ENCODE measurements around the gene ADSS1.

The ADSS1 gene

GRCh38 chr14:104723651-104724406, at the start of gene ADSS1:
Gene ADSS1 (plus strand): TSS chr14:104724229. CDS start chr14:104724271, 42 bp downstream.
- peak in 1 of 2 experiments; percentile 64 for DNase-seq

- no peak for DNase-seq
Observed at GRCh38 chr14:104675447-104675846, 48.6 kb upstream of the ADSS1 start.

- no peak for DNase-seq
Observed at GRCh38 chr14:104676130-104676693, 47.8 kb upstream of the ADSS1 start.

DNA sequence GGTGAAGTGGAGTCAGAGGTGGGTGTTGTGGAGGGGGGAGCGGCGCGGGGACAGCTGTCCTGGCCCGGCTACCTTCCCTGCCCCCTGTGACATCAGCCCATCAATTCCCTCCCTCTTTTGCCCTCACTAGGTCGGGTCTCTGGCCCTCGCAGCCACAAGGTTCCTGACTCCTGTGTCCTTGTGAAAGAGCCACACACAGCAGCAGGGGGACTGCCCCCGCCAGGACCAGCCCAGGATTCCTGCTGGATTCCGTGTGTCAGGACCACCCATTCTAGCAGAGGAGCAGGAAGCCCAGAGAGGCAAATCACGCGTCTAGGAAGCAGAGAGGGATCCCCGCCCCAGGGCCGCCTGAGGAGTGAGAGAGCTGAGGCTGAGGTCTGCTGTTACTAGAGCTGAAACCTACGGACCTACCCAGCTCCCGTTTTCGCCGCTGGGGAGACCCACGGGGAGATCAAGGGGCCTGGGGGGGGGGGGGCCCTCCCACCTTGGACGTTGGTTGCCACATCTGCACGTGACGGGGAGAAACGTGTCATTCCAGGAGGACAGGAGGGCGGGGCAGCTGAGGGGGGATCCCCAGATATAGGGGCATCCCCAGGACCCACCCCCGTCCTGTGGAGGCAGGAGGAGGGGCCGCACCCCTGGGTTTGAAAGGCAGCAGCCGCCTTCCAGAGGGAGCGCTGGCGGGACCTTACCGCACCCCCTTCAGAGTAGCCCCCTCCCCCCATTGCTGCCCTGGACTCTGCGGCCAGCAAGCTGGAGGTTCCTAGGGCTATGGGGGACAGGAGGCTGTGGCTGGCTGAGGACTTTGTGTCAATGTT, 47.1 kb upstream of the ADSS1 start:
- no peak for DNase-seq

DNA sequence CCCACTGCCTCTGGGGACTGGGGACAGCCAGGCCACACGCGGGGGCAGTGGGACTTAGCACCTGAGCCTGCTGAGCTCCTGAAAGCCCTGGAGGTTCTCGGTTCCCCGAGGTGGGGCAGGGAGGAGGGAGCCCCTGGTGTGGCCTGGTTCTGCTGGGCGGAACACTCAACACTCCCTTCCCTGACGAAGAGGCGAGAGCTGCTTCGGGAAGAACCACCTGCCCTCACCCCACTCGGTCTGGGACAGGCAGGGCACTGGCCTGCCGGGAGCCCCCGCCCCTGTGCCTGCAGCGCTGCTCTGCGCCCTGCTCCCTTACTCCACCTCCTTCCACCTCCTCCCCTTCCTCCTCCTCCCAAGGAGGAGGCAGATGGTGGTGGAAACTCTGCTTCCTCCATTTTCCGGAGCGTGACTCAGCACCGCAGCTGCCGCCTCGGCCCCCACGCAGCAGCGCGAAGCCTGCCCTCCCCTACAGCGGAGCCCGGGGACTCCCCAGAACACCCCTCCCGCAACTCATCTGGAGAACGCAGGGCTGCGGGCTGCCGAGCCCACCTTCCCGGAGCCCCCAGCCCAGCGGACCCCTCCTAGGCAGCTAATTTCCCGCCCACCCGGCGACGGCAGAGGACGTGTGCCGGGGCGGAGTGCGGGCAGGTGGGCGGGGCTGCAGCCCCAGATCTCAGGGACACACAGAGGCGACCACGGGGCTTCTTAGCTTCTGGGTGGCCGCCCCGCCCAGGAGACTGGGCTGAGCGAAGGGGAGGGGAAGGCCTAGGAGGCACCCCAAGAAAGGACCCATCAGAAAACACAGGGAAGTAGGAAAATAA, 46.3 kb upstream of the ADSS1 start:
- no peak for DNase-seq

DNA sequence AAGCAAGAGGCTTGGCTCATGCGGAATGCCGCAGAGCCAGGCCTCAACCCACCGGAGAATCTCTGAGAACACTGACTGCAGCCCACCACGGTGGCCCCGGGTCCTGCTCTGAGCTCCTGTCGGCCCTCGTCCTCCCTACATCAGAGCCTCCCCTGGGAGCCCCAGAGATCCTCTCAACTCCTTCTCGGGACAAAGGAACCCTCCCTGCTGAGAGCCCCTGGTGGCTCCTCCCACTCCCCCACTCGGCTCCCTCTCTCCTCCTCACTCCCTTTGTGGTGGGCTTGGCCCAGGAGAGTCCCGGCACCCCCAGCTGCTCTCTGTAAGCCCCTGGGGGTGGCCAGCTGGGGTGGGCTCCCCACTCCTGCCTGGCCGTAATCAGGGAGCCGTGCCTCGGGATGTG, 45.7 kb upstream of the ADSS1 start:
- DNase-seq: no peak

- no peak for DNase-seq
Observed at GRCh38 chr14:104678901-104679705, 44.9 kb upstream of the ADSS1 start.

- DNase-seq: no peak
Observed at GRCh38 chr14:104680056-104680805, 43.8 kb upstream of the ADSS1 start.

DNA sequence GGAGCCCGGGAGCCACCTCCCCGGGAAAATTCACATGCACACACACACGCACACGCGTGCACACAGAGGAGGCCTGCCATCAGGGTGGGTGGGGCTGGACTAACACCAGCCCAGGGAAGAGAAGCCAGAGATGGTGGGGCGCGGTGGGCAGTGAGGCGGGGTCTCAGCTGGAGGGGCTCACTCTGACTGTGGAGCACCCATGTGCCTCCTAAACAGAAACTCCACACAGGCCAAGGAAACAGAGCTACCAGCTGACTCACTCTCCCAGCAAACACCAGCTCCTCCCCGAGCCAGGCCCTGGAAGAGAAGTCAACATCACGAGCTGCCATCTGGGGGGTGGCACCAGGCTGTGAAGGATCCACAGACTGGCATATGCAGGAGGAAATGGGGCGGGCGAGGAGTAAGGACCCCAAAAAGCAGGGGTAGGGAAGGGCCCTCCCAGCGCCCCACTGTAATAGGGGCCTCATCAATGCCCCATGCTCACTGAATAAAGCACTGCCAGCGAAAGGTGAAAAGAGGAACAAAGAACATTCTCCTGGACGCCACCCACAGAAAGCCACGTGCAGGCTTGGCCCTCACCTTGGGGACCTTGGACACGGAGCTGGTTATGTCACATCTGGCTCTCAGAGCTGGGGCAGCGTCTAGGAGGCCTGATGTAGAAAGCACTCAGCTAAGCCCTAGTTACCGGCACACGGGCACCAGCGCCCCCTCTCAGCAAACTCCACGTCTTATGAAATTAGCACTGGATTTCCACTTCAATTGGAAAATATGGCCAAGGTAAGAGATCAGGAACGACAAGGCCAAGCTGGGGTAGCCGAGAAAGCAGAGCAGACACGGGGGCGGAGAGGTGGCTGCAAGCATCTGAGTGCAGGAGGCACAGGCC, 43.0 kb upstream of the ADSS1 start:
- DNase-seq: peak in 1 of 2 experiments; percentile 57

GRCh38 chr14:104681689-104682074, 42.3 kb upstream of the ADSS1 start:
- DNase-seq: no peak

GRCh38 chr14:104682107-104682593, 41.9 kb upstream of the ADSS1 start:
- DNase-seq: no peak

DNA sequence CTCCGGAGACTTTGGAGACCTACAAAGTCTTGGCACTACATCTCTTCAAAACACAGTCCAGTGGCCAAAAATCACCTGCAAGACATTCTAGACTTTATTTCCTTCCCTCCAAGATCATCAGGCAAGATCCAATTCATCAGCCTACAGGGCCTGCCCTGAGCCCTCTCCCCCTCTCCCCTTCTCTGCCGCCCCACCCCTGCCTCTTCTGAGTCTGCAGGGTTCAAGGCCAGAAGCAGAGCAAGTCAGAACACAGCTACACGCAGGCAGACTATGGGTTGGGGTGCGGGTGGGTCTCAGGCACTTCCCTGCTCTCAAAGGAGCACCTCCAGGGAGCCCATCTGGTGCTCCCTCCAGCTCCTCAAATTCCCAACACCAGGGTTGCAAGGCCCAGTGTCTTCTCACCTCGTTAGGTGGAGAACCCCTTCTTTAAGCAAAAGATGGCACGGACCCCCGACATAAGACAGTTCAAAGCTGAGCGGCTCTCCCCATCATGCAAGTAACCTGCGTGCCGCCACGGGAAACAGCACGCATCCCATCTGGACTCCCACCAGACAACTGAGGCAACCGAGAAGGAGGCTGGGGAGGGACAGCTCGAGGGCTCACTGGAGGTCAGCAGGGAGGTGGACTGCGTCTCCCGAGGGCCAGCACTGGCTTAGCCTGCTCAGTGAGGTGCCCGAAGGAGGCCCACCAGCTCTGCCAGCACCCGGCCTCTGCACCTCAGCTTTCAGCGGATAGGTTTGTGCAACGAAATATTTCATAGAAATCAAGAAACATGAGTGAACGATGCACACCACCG, 40.2 kb upstream of the ADSS1 start:
- DNase-seq: no peak

GRCh38 chr14:104684449-104684821, 39.6 kb upstream of the ADSS1 start:
- no peak for DNase-seq

GRCh38 chr14:104685216-104685997, 38.6 kb upstream of the ADSS1 start:
- no peak for DNase-seq

- DNase-seq: no peak
Observed at GRCh38 chr14:104685998-104686610, 37.9 kb upstream of the ADSS1 start.

GRCh38 chr14:104686624-104687517, 37.2 kb upstream of the ADSS1 start:
- DNase-seq: no peak
